Ascending aorta (tissue), 2 donors: Measurements from ENCODE around the gene ZFAND6. TPM values are rescaled to one million over a fixed set of nuclear protein-coding genes. Genes with fewer than 3 reads are reported as not detected.

ENCODE experiments used
- DNase-seq, 2 donors: peaks; one replicate each; pipeline ENCODE4 v3.0.0-alpha.2; 2019; ENCODE audit warnings: low spot score in 2 of 2
- H3K27ac ChIP-seq, 2 donors: fragments of 200-600 bp; sonication (generic); one replicate each; pipeline ENCODE4 v1.5.1; 2016 to 2017; ENCODE audit warnings: mild to moderate bottlenecking in 1 of 2
- H3K27me3 ChIP-seq: fragments of 200-600 bp; sonication (generic); one replicate; pipeline ENCODE4 v1.5.1; 2017
- H3K36me3 ChIP-seq, 2 donors: fragments of 200-600 bp; sonication (generic); one replicate each; pipeline ENCODE4 v1.5.1; 2016
- H3K4me1 ChIP-seq, 2 donors: fragments of 200-600 bp; sonication (generic); one replicate each; pipeline ENCODE4 v1.5.1; 2016 to 2017; ENCODE audit warnings: mild to moderate bottlenecking in 1 of 2
- H3K4me3 ChIP-seq, 2 donors: fragments of 200-600 bp; sonication (generic); one replicate each; pipeline ENCODE4 v1.5.1; 2016 to 2017; ENCODE audit warnings: mild to moderate bottlenecking in 1 of 2
- H3K9me3 ChIP-seq, 2 donors: fragments of 200-600 bp; sonication (generic); one replicate each; pipeline ENCODE4 v1.5.1; 2016
- CTCF ChIP-seq, 3 experiments: fragments of 200-600 bp in 2 of 3; fragments of 450-650 bp in 1 of 3; sonication (generic) in 2 of 3; IDR thresholded peaks; one replicate each; pipeline ENCODE4 v1.5.1; 2016 to 2019; ENCODE audit warnings: antibody characterized with exemption in 3 of 3, mild to moderate bottlenecking in 1 of 3, moderate library complexity in 1 of 3
- intact Hi-C: fragments of 100-400 bp; cut with DNase I; formaldehyde crosslinking; loops from one replicate; pipeline ENCODE4 v1.15.1; 2023
- total RNA-seq: library from RNA; depleted of rRNA; stranded (reverse); fragments of >200 nt; gene quantifications from one replicate; pipeline ENCODE4 v1.1.0, GENCODE V29; 2016

ZFAND6 gene
- total RNA-seq, 1 donor from 2014 or later = 49.6 TPM

DNA sequence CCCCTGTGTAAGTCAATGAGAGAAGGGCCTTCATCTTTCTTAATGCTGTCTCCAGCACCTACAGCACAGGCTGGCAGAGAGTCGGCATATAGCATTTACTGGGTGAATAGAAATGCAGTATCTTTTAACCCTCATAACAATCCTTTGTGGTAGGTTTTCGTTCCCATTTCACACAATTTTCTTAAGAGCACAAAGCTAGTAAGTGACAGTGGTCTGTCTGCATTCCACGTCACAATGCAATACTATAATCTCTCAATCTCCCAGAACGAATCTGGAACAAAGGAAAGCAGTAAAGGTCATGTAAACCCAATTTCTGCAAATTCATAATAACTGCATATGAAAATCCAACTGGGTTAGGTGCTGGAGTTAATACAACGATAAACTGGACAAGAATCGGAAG, 1.4 kb upstream of the ZFAND6 start:
- Histone ChIP-seq H3K36me3 (no peaks in the 10 kb centered on the region), H3K27ac (no peak overlapping the region), H3K4me1 (peaks cover 0 to 22% of the 10 kb centered on the region in 2 donors), H3K27me3 (no peaks in the 10 kb centered on the region), H3K9me3 (no peaks in the 10 kb centered on the region), H3K4me3 (no peak overlapping the region)
- intact Hi-C loops = loop anchor here (5.0 to 10.0 kb wide), 2 partner anchors 161 to 937 kb away; partner anchors contain the start of gene MTHFS
- TF ChIP-seq CTCF (IDR thresholded peaks at IDR 0.05) = no peak
- no peak for DNase-seq

DNA sequence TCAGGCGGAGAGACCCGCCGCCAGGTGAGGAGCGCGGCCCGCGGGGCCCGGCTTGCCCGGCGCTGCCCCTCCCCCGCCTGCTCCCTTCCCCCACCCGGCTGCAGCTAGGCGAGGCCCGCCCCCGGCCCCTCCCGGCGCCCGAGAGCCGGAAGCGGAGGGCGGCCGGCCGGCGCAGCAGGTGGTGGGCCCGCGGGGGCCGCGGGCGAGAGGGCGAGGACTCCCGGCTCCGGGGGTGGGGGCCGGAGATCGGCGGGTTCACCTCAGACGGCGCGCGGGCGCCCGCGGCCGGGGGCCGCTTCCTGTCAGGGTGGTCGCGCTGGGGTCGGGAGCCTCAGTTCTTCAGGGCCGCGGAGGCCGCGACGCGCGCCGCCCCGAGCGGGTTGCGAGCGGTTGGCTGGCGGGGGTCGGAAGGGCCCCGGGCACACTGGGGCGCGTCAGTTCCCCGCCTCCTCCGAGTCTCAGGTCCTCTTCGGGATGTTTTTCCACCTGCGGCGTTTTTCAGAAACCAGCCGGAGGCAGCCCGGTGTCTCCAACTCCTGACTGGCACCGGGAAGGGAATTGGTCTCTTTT, 395 bp downstream of the ZFAND6 start:
- no peak for DNase-seq
- no peak for TF ChIP-seq CTCF (IDR thresholded peaks at IDR 0.05)
- H3K9me3 ChIP-seq = no peaks in the 10 kb centered on the region
- intact Hi-C loops = loop anchor here (1.0 to 10.0 kb wide), 5 partner anchors 92 to 935 kb away; partner anchors contain the start of genes FAH and MTHFS
- H3K4me3 ChIP-seq = peak overlapping the region; percentile 87 to 96
- no peaks in the 10 kb centered on the region for H3K27me3 ChIP-seq
- peak overlapping the region; percentile 77 to 94 for H3K27ac ChIP-seq
- peaks cover 0 to 22% of the 10 kb centered on the region in 2 donors for H3K4me1 ChIP-seq
- H3K36me3 ChIP-seq = no peaks in the 10 kb centered on the region

- Histone ChIP-seq H3K27ac (peak overlapping the region; percentile 77 to 94), H3K4me1 (peaks cover 0 to 22% of the 10 kb centered on the region in 2 donors), H3K27me3 (no peaks in the 10 kb centered on the region), H3K9me3 (no peaks in the 10 kb centered on the region), H3K4me3 (peak overlapping the region; percentile 87 to 96), H3K36me3 (no peaks in the 10 kb centered on the region)
- DNase-seq = no peak
- TF ChIP-seq CTCF (IDR thresholded peaks at IDR 0.05) = no peak
- intact Hi-C loops = loop anchor here (1.0 kb wide), 1 partner anchor 137 kb away; no protein-coding TSS in a partner anchor
Observed at GRCh38 chr15:80060356-80061006, 1.0 kb downstream of the ZFAND6 start.

DNA sequence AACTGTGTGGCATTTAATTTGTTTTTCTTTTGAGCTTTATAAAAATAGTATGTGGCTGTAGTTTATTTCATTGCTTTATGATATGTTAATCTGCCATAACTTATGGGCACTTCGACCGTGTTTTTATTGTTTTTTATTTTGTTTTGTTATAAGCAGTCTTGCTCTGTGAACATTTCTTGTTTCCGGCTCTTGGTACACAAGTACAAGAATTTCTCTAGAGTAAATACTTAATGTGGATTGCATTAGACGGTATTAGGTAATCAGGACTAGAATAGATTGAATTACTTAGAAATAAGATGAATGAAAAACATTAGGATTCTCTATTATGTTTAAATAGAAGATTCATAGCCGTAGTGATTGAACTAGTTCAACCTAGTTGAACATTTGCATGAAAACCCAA, 2.1 kb downstream of the ZFAND6 start:
- no peak for DNase-seq
- Histone ChIP-seq H3K4me3 (peak overlapping the region in 1 of 2 donors; percentile 87), H3K9me3 (no peaks in the 10 kb centered on the region), H3K4me1 (peaks cover 0 to 22% of the 10 kb centered on the region in 2 donors), H3K36me3 (no peaks in the 10 kb centered on the region), H3K27ac (no peak overlapping the region), H3K27me3 (no peaks in the 10 kb centered on the region)
- intact Hi-C loops = no loop called here
- TF ChIP-seq CTCF (IDR thresholded peaks at IDR 0.05) = no peak

- no peaks in the 10 kb centered on the region for H3K36me3 ChIP-seq
- no peaks in the 10 kb centered on the region for H3K9me3 ChIP-seq
- DNase-seq = no peak
- TF ChIP-seq CTCF (IDR thresholded peaks at IDR 0.05) = no peak
- H3K4me1 ChIP-seq = peaks cover 0 to 19% of the 10 kb centered on the region in 2 donors
- intact Hi-C loops = no loop called here
- no peak overlapping the region for H3K4me3 ChIP-seq
- no peak overlapping the region for H3K27ac ChIP-seq
- no peaks in the 10 kb centered on the region for H3K27me3 ChIP-seq
Observed at GRCh38 chr15:80066912-80067311, 7.4 kb downstream of the ZFAND6 start.
